Activated CD8-positive, alpha-beta T cell treated with anti-CD3 and anti-CD28 coated beads for 36 hours (primary cell): ENCODE results near the gene RIMOC1. TPM values are rescaled to one million over a fixed set of nuclear protein-coding genes. Genes with fewer than 3 reads are reported as not detected.

ENCODE experiments used
- ATAC-seq: fragments of 200-7000 bp; cut with Tn5 transposase; one replicate; pipeline ENCODE4 v1.10.0; 2021; ENCODE audit warnings: mild to moderate bottlenecking, moderate library complexity
- CTCF ChIA-PET: fragments of 350-600 bp; sonication (Branson Sonifier 250); formaldehyde crosslinking; loops from one replicate; lab custom pipeline; 2021; ENCODE audit warnings: antibody characterized with exemption; lab: Charles Lee
- POLR2A ChIA-PET: fragments of 350-600 bp; sonication (Branson Sonifier 250); formaldehyde crosslinking; loops from one replicate; lab custom pipeline; 2021; ENCODE audit warnings: antibody characterized with exemption; lab: Charles Lee
- DNase-seq: peaks from one replicate; pipeline ENCODE4 v3.0.0-alpha.2; 2020
- H3K27ac Mint-ChIP-seq: one replicate; pipeline ENCODE4 v1.8.0; 2021; ENCODE audit warnings: mild to moderate bottlenecking, mixed read lengths
- H3K27me3 Mint-ChIP-seq: one replicate; pipeline ENCODE4 v1.8.0; 2021; ENCODE audit warnings: mixed read lengths
- H3K36me3 Mint-ChIP-seq: one replicate; pipeline ENCODE4 v1.8.0; 2021; ENCODE audit warnings: low read depth, mixed read lengths
- H3K4me1 Mint-ChIP-seq: one replicate; pipeline ENCODE4 v1.8.0; 2021; ENCODE audit warnings: low read depth, mixed read lengths
- H3K4me3 Mint-ChIP-seq: one replicate; pipeline ENCODE4 v1.8.0; 2021; ENCODE audit warnings: mild to moderate bottlenecking, moderate library complexity, mixed read lengths
- H3K9me3 Mint-ChIP-seq: one replicate; pipeline ENCODE4 v1.8.0; 2021; ENCODE audit warnings: mixed read lengths
- CTCF ChIP-seq: fragments of 200-600 bp; IDR thresholded peaks from one replicate; pipeline ENCODE4 v1.8.0; 2022; ENCODE audit warnings: antibody characterized with exemption, mild to moderate bottlenecking
- intact Hi-C: fragments of 100-400 bp; cut with micrococcal nuclease; formaldehyde crosslinking; loops from one replicate; pipeline ENCODE4 v1.10.0; 2022
- total RNA-seq, 2 experiments: library from RNA; stranded (reverse); gene quantifications; one replicate each; pipeline ENCODE4 v1.2.3, GENCODE V29; 2021

Gene RIMOC1
- total RNA-seq, 2 experiments from 2014 or later: 19.5 to 19.8 TPM

DNA sequence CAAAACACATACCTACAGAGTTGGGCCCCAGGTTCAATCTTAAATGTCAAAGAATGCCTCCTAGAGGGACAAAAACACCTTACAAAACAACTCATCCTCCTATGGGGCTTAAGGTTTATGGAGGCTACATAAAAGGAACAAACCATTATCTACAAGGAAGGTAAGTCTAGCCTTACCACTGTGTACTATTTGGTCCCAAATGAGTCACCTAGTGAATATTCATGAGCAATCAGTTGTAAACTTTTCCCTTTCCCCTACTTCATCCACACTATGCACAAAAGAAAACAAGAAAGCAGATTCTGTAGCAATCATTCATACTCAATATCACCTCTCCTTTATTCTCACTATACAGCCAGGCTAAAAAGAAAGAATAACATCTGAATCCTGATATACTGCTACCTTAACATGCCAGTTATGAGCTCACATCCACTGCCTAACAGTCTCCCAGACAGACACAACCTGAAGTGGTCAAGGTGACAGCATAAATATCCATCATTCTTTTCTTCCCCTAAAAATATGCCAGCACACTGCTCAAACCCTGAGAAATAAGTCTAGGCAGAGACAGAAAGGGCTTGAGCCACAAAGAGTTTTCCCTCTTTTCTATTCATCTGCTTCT is 40.2 kb upstream of the RIMOC1 start:
- intact Hi-C loops: no loop called here
- ATAC-seq: peak; percentile 74
- ChIA-PET POLR2A (no interaction called here), CTCF (interaction anchor here (0.9 to 1.9 kb wide), 3 partner anchors 8 to 194 kb away, joined by 3 to 9 read pairs (median 3); no protein-coding TSS in a partner anchor)
- H3K4me1 Mint-ChIP-seq: peaks cover 63% of the 10 kb centered on the region
- no peaks in the 10 kb centered on the region for H3K9me3 Mint-ChIP-seq
- H3K27me3 Mint-ChIP-seq: no peaks in the 10 kb centered on the region
- peak overlapping the region; percentile 60 for H3K27ac Mint-ChIP-seq
- peak overlapping the region; percentile 4 for H3K4me3 Mint-ChIP-seq
- no peak for DNase-seq
- no peak for TF ChIP-seq CTCF
- H3K36me3 Mint-ChIP-seq: peaks cover 37% of the 10 kb centered on the region

DNA sequence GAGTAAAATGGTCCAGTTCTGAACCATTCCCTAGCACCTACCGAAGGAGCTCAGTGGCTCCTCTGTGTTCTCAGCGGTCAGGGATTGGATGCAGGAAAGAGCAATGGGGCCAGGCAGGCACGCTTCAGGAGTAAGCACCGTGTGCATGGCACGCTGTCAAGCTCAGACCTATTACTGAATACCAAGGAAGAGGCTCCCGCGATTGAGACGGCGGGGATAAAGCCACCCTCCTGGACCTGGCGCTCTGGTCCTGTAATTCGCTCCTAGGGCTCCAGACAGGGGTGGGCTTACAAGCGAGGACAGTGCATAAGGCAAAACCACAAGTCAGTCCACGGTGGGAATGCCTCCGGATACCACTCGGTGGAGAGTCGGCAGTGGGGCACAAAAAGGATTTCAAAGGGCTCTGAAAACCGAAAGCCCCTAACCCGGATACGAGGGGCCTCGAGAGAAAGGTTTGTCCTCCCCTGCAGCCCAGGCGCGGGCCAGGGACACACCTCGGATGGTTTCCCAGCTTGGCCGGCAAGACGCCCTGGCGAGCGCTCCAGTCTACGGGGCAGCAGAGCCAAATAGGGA is 34.9 kb upstream of the RIMOC1 start:
- ATAC-seq (no peak), DNase-seq (peak; percentile 20)
- ChIA-PET POLR2A (interaction anchor here (0.7 to 1.8 kb wide), 4 partner anchors 11 to 1040 kb away, joined by 3 to 11 read pairs (median 4); partner anchors contain the start of gene RIMOC1), CTCF (interaction anchor here (1.1 to 3.1 kb wide), 2 partner anchors 9 to 188 kb away, joined by 4 to 9 read pairs; no protein-coding TSS in a partner anchor)
- H3K9me3 Mint-ChIP-seq: no peaks in the 10 kb centered on the region
- TF ChIP-seq CTCF: no peak
- peak overlapping the region; percentile 94 for H3K27ac Mint-ChIP-seq
- peak overlapping the region; percentile 87 for H3K4me3 Mint-ChIP-seq
- H3K4me1 Mint-ChIP-seq: peaks cover 55% of the 10 kb centered on the region
- H3K36me3 Mint-ChIP-seq: peaks cover 17% of the 10 kb centered on the region
- H3K27me3 Mint-ChIP-seq: no peaks in the 10 kb centered on the region
- intact Hi-C loops: no loop called here

- DNase-seq (peak; percentile 95), ATAC-seq (peak; percentile 93)
- Mint-ChIP-seq H3K27me3 (no peaks in the 10 kb centered on the region), H3K4me1 (peaks cover 55% of the 10 kb centered on the region), H3K9me3 (no peaks in the 10 kb centered on the region), H3K36me3 (peaks cover 15% of the 10 kb centered on the region), H3K4me3 (peak within 1 kb of the TSS; percentile 87), H3K27ac (peak within 1 kb of the TSS; percentile 94)
- POLR2A ChIA-PET: interaction anchor here (0.7 to 1.8 kb wide), 7 partner anchors 12 to 115 kb away, joined by 3 to 19 read pairs (median 4); partner anchors contain the start of gene RIMOC1
- intact Hi-C loops: loop anchor here (2.0 to 5.0 kb wide), 2 partner anchors 35 to 52 kb away; partner anchors contain the start of gene RIMOC1
- CTCF ChIA-PET: interaction anchor here (0.7 to 1.1 kb wide), 3 partner anchors 10 to 60 kb away, joined by 3 to 4 read pairs (median 4); no protein-coding TSS in a partner anchor
- TF ChIP-seq CTCF: no peak
Measured at GRCh38 chr5:41869724-41870626, 34.2 kb upstream of the RIMOC1 start, which contains the start of gene OXCT1. OXCT1 (minus strand) TSS chr5:41870425; CDS start chr5:41870358, 67 bp downstream.

- Mint-ChIP-seq H3K4me3 (peak overlapping the region; percentile 87), H3K27me3 (no peaks in the 10 kb centered on the region), H3K36me3 (peaks cover 15% of the 10 kb centered on the region), H3K4me1 (peaks cover 54% of the 10 kb centered on the region), H3K9me3 (no peaks in the 10 kb centered on the region), H3K27ac (peak overlapping the region; percentile 94)
- CTCF ChIA-PET: interaction anchor here (0.7 to 1.0 kb wide), 3 partner anchors 14 to 61 kb away, joined by 3 to 4 read pairs (median 3); no protein-coding TSS in a partner anchor
- POLR2A ChIA-PET: interaction anchor here (0.7 to 1.8 kb wide), 4 partner anchors 13 to 34 kb away, joined by 3 to 19 read pairs (median 4); partner anchors contain the start of gene RIMOC1
- ATAC-seq: no peak
- DNase-seq: no peak
- TF ChIP-seq CTCF: no peak
- intact Hi-C loops: loop anchor here (2.0 to 5.0 kb wide), 2 partner anchors 34 to 52 kb away; partner anchors contain the start of gene RIMOC1
Measured at GRCh38 chr5:41870627-41871048, 33.5 kb upstream of the RIMOC1 start.
